Right lobe of liver (tissue), 4 donors: Measurements from ENCODE around the gene ERICH3.

ENCODE experiments used
- POLR2A ChIP-seq: fragments of 450-650 bp; IDR thresholded peaks from one replicate; pipeline ENCODE4 v1.6.1; 2017; ENCODE audit warnings: antibody characterized with exemption, mild to moderate bottlenecking
- TF ChIP-seq, protein P1 (sequence below), 4 donors: fragments of 200-600 bp in 3 of 4; fragments of 450-650 bp in 1 of 4; IDR thresholded peaks; one replicate each; pipeline versions ENCODE4 v1.5.1 to v1.8.0; 2016 to 2022; ENCODE audit warnings: antibody characterized with exemption in 4 of 4, mild to moderate bottlenecking in 2 of 4
- donor health status: DM: no; HTN: no; CAD: no.
- donor health status: DM: no; HTN: no; CAD: no.
- donor health status: DM: no; HTN: yes; CAD: no.

GRCh38 chr1:74690364-74690696 lies 16.7 kb upstream of the ERICH3 start:
- no peak for TF ChIP-seq POLR2A
- TF ChIP-seq, protein P1, sequence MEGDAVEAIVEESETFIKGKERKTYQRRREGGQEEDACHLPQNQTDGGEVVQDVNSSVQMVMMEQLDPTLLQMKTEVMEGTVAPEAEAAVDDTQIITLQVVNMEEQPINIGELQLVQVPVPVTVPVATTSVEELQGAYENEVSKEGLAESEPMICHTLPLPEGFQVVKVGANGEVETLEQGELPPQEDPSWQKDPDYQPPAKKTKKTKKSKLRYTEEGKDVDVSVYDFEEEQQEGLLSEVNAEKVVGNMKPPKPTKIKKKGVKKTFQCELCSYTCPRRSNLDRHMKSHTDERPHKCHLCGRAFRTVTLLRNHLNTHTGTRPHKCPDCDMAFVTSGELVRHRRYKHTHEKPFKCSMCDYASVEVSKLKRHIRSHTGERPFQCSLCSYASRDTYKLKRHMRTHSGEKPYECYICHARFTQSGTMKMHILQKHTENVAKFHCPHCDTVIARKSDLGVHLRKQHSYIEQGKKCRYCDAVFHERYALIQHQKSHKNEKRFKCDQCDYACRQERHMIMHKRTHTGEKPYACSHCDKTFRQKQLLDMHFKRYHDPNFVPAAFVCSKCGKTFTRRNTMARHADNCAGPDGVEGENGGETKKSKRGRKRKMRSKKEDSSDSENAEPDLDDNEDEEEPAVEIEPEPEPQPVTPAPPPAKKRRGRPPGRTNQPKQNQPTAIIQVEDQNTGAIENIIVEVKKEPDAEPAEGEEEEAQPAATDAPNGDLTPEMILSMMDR (IDR thresholded peaks at IDR 0.05) = no peak
